Measurements from ENCODE around the gene KLK14.

The KLK14 gene, protein sequence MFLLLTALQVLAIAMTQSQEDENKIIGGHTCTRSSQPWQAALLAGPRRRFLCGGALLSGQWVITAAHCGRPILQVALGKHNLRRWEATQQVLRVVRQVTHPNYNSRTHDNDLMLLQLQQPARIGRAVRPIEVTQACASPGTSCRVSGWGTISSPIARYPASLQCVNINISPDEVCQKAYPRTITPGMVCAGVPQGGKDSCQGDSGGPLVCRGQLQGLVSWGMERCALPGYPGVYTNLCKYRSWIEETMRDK

DNA sequence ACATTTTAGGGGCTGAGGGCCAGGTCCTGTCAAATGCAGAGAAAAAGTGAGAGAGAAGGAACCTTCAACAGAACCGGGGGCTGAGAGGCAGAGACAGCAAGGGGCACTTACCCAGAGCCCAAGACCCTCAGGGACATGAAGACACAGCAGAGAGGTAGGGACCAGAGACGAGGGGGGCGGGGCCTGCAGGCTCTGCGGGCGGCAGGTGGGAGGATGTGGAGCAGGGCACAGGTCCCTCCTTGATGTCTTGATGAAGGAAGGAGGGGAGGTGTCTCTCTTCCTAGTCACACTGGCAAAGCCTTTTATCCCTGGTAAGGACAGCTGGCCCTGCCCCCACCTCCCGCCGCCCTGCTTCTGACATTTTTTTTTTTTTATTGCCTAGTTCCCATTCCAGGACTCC, at the start of gene KLK14:
KLK14 (minus strand) TSS at position 277 of the 400 bp plus-strand sequence; CDS start at position 4, 273 bp downstream.
- DNase-seq (ENCODE audit: low read depth in 2 of 2, low spot score in 1 of 2) = no peak

DNA sequence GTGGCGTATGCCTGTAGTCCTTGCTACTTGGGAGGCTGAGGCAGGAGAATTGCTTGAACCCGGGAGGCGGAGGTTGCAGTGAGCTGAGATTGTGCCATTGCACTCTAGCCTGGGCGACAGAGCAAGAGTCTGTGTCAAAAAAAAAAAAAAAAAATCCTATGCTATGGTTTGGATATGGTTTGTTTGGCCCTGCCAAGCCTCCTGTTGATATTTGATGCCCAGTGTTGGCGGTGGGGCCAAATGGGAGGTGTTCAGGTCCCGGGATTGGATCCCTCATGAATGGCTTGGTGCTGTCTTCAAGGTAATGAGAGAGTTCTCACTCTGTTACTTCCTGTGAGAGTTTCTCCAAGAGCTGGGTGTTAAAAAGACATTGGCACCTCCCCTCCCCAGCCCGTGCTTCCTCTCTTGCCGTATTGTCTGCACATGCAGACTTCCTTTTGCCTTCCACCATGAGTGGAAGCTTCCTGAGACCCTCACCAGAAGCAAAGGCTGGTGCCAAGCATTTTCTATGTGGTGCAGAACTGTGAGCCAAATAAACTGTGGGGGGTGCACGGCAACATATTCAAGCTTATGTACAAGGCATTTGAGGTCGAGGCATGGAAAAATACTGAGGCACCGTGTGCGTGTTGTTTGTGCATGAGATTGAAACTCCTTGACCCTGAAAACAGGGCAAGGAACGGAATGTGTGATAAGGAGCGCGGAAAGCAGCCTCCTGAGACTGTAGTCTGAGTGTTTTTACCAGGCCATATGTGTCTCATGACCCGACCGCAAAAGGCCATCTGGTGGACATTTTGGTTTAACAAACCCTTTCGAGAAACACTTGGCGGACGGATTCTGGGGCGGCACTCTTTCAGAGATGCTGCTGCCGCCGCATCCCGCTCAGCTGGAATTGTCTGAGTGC, 49.3 kb upstream of the KLK14 start:
- no peak for DNase-seq (ENCODE audit: low read depth in 2 of 2, low spot score in 1 of 2)

DNA sequence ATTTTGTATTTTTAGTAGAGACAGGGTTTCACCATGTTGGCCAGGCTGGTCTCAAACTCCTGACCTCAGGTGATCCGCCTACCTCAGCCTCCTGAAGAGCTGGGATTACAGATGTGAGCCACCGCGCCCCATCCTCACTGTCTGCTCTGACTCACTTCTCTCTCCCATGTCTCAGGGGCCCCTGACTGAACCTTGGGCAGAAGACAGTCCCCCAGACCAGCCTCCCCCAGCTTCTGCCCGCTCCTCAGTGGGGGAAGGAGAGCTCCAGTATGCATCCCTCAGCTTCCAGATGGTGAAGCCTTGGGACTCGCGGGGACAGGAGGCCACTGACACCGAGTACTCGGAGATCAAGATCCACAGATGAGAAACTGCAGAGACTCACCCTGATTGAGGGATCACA, 47.0 kb upstream of the KLK14 start:
- DNase-seq (ENCODE audit: low read depth in 2 of 2, low spot score in 1 of 2) = no peak

DNA sequence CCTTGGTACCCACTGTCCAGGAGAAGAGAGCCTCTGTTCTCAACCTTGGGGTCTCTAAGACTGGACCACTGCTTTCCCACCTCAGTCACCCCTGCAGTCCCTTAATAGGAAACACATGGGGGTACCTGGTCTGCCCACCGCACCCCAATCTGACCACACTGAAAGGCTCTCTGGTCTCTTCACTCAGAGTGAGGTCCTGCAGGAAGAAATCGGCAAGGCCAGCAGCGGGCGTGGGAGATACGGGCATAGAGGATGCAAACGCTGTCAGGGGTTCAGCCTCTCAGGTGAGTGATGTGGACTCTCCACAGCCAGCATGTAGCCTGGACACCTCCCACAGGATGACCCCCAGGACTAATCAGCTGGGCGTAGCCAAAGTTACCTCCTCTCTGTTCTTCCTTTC, 45.5 kb upstream of the KLK14 start:
- DNase-seq (ENCODE audit: low read depth in 2 of 2, low spot score in 1 of 2) = no peak

DNA sequence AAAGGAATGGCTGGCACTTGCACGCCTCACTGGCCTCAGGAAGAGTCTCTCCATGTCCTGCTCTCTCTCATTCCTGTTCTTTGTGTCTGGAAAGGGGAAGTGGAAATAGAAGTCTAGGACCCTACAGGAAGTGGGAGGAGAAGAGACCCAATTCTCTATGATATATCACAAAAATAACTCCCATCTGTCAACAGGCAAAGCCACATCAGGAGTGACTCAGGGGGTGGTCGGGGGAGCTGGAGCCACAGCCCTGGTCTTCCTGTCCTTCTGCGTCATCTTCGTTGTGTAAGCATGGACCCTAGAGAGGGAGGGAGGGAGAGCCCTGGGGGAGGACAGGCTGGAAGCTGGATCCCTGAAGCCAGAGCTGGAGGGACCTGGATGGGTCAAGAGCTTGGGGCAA, 45.1 kb upstream of the KLK14 start:
- DNase-seq (ENCODE audit: low read depth in 2 of 2, low spot score in 1 of 2) = no peak

DNA sequence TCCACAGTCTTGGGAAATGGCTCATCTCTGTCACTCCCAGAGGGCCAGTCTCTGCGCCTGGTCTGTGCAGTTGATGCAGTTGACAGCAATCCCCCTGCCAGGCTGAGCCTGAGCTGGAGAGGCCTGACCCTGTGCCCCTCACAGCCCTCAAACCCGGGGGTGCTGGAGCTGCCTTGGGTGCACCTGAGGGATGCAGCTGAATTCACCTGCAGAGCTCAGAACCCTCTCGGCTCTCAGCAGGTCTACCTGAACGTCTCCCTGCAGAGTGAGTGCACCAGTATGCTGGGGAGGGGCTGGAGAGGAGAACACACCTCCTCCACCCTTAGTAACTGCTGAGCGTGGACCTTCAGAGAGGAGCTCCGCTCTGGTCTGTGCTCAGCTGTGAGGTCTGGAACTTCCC, 44.3 kb upstream of the KLK14 start:
- DNase-seq (ENCODE audit: low read depth in 2 of 2, low spot score in 1 of 2) = no peak

DNA sequence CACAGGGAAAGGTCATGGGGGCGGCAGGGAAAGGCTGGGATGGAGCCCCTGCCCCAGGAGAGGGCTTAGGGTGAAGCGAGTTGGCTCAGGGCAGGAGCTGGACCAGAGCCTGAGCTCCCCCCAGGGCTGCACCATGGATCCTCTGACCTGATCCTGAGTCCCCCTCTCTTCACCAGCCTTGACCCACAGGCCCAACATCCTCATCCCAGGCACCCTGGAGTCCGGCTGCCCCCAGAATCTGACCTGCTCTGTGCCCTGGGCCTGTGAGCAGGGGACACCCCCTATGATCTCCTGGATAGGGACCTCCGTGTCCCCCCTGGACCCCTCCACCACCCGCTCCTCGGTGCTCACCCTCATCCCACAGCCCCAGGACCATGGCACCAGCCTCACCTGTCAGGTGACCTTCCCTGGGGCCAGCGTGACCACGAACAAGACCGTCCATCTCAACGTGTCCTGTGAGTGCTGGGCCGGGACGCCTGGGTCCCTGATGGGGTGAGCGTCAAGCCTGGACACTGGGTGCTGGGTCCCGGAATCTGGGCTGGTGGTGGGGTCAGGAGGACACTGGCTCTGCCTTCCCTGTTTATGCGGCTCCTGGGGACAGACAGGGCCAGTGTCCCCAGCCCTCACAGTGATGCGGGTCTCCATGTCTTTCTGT, 42.9 kb upstream of the KLK14 start:
- DNase-seq (ENCODE audit: low read depth in 2 of 2, low spot score in 1 of 2) = no peak

DNA sequence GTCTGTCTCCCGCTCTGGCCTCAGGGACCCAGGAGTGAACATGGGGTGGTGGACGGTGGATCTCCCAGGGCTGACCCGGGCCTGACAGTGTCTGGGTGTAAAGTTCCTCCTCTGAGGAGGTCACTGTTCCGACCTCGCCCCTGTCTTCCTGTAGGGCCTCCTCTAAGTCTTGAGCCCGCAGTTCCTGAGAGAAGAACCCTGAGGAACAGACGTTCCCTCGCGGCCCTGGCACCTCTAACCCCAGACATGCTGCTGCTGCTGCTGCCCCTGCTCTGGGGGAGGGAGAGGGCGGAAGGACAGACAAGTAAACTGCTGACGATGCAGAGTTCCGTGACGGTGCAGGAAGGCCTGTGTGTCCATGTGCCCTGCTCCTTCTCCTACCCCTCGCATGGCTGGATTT, 42.0 kb upstream of the KLK14 start, which contains the start of gene SIGLEC9:
SIGLEC9 (plus strand) TSS at position 178 of the 400 bp plus-strand sequence; CDS start at position 247, 69 bp downstream.
- no peak for DNase-seq (ENCODE audit: low read depth in 2 of 2, low spot score in 1 of 2)

DNA sequence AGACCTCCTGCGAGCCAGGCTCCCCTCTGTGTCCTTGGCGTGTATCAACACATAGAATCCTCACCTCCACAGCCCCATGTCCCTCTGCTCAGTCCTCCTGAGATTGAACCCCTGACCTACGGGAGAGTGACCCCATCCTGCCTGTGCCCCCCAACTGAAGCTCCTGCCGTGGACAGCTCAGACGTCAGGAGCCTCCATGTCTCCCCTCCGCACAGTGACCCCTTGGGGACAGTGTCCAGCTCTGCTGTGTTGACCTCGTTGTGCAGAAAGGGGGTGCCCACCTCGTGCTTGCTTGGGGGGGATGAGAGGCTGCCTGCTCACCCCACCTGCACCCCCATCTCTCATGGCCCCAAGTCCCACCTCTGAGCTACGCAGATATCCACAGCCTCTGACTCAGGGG, 41.5 kb upstream of the KLK14 start:
- DNase-seq (ENCODE audit: low read depth in 2 of 2, low spot score in 1 of 2) = no peak

DNA sequence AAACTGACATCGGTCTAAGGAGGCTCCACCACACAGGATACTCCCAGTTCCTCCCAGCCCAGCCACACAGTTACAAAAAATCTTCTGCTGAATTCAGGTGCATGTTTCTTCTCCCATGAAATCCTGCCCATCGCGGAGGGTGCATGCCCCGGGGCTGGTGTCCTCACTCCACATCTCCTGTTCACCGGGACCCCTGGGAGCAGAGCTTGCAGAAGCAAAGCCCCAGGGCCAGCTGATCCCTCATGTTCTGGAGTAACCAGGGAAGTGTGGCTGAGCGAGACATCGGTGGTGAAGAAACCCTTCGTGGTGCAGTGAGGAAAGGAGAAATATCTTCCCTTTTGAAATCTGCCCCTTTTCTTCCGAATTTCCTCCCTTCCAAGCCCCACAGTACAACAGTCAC, 41.1 kb upstream of the KLK14 start:
- DNase-seq (ENCODE audit: low read depth in 2 of 2, low spot score in 1 of 2) = no peak

DNA sequence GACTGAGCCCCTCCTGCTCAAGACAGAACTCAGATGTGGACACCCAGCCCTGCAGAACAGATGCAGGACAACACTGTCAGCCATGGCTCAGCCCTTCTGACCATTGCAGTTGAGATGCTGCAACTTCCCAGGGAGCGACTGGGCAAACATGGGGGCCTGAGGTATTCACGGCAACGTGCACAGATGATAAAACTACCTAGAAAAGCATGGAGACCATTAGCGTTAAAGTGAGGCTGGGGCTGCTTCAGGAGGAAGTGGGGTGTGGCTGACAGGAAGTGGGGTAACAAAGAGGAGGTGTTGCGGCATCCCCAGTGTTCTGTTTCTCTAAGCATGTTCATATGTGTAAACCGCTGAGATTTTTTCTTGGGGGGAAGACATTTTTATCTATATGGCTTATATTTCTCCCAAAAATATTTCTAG, 40.7 kb upstream of the KLK14 start:
- DNase-seq (ENCODE audit: low read depth in 2 of 2, low spot score in 1 of 2) = no peak

DNA sequence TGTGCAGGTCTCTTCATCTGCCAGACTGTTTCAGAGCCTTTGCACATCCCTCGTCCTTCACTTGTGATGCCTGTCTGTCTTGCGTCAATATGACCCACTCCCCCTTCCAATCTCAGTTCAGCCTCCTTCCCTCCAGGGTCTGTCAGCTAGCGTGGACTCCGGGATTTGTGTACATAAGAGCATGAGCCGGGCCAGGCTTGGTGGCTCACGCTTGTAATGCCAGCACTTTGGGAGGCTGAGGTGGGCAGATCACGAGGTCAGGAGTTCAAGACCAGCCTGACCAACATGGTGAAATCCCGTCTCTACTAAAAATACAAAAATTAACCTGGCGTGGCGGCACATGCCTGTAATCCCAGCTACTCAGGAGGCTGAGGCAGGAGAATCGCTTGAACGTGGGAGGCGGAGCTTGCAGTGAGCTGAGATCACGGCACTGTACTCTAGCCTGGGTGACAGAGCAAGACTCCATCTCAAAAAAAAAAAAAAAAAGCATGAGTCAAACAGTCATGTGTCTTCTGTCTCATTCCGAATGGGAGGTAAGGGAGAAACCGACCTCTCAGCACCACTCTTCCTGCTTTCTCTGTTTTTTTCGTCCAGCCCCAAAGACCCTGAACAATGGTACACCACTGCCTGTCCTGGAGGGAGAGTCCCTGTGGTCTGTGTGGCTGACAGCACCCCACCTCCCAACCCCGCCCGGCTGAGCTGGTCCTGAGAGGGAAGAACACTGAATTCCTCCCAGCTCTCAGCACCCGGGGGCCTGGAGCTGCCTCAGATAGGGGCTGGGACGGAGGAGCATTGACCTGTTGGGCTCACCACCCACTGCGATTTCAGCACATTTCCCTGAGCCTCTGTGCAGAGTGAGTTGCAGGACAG, 39.7 kb upstream of the KLK14 start:
- no peak for DNase-seq (ENCODE audit: low read depth in 2 of 2, low spot score in 1 of 2)

DNA sequence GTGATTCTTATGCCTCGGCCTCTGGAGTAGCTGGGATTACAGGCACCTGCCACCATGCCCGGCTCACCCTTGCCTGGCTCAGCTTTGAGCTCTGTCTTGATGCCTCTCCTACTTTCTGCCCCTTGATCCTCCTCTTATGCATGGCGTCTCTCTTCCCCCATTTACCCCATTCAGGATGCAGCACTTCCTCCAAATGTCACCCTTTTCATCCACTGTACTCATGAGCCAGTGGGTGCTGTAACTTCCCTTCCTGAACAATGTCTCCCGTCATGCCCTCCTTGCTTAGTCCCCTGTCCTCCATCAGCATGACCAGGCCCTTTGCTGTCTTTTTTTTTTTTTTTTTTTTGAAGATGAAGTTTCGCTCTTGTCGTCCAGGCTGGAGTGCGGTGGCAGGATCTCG, 38.6 kb upstream of the KLK14 start:
- DNase-seq (ENCODE audit: low read depth in 2 of 2, low spot score in 1 of 2) = no peak

DNA sequence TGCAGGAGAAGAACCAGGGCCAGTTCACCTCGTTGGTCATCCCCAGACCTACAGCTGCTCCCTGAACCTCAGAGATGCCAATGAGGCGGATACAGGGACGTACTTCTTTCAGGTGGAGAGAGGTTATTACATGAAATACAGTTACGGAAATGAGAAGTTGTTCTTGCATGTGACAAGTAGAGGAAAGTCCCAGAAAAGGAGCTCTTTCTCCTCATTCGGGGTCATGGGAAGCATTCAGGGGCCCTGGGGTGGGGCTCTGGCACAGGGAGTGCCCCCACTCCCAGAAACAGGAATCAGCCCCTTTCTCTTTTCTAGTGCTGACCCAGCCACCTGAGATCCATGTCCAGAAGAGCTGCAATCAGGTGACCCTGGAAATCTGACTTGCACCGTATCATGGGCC, 37.5 kb upstream of the KLK14 start:
- DNase-seq (ENCODE audit: low read depth in 2 of 2, low spot score in 1 of 2) = no peak

DNA sequence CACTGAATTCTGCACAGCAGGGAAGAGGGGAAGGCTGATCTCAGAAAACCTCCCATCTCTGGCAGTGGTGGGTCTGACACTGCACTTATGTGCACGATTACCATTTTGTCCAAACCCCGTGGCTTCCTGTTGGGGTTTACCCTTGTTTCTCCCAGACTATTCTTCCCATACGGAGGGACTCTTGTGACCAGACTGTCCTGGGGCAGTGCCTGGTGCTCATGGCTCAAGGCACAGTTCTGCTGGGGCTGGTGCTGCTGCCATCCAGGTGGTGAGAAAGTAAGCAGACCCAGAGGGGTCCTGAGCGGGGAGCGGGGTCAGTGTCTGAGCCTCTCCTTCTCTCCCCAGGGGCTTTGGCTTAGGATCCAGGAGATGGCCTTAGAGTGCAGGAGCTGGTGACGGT, 36.9 kb upstream of the KLK14 start:
- no peak for DNase-seq (ENCODE audit: low read depth in 2 of 2, low spot score in 1 of 2)

DNA sequence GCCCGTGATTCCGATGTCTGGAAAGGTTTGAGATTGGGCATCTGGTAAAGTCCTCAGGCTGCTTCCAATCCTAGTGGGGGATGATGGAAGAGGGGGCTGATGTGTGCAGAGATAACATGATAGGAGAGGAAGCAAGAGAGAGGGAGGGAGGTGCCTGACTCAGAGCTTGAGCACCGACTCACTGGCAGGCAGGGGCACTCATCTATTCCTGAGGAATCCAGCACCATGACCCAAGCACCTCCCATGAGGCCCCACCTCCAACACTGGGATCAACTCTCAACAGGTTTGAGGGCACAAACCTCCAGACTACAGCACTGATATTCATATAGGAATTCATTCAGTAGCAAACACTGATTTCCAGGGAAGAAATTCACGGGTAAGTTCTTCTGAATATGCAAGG, 36.4 kb upstream of the KLK14 start:
- DNase-seq (ENCODE audit: low read depth in 2 of 2, low spot score in 1 of 2) = no peak

DNA sequence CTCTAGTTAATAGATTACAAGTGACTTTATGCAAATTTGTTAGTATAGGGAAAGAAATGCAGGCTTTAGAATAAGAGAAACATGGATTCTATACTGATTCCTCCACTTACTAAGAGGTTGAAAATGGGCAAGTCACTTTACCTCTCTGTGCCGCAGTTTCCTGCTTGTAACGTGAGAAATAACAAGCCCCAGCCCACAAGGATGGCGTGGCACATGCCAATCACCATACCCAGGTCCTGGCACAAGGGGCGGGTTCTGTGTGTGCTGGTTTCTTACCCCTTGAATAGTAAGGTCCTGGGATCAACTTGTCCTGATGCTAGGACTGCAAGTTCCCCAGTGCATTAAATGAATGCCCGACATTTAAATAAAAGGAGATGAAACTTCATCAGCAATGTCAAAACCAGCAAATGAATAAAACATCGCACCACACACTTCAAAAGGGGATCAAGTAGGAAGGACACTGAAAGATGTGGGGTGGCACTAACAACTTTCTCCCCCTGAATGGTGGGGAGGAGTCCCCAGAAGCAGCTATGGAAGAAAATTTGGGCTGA, 34.1 kb upstream of the KLK14 start:
- DNase-seq (ENCODE audit: low read depth in 2 of 2, low spot score in 1 of 2) = no peak

DNA sequence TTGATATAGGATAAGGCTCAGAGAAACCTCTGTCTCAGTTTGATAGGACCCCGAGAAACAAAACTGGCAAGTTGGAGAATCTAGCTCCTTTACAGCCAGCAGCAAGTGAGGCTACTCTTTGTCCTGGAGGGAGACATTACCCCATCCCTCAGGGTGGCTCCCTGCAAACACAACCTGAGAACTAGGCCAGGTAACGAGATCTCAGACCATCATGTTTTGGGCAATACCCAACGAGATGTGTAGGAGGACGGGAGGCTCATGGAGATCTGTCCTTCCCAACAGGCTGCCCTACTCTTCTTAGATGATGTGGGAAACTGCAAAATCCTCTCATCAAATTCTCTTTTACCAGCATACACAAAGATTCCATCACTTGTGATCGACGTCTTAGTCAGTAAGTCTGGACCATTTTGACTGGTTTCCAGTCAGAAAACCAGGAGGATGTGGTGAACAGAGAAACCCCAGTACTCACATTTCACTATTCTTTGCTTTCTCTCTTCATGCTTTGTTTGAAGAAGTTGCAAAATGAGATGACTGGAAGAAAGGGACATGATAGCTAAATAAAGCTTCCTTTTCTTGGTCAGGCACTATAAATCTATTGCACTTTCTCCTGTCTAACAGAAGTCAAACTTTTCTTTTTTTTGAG, 31.5 kb upstream of the KLK14 start:
- DNase-seq (ENCODE audit: low read depth in 2 of 2, low spot score in 1 of 2) = no peak

DNA sequence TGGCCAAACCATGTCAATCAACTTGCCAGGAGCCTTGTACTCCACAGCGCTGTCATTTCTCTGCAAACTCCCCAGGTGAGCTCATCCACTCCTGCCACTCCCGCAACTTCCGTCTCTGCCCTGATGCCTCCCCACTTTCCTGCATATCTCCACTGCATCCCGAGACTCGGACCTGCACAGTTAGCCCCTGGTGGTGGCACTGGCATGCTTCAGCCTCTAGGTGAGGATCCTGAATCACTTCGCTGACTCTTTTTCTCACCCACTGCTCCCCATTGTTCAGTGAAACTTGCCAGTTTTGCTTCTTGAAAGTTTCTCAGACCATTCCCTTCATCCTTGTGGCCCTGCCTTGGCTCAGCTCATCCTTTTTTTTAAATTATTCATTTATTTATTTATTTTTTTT, 28.9 kb upstream of the KLK14 start:
- DNase-seq (ENCODE audit: low read depth in 2 of 2, low spot score in 1 of 2) = no peak

DNA sequence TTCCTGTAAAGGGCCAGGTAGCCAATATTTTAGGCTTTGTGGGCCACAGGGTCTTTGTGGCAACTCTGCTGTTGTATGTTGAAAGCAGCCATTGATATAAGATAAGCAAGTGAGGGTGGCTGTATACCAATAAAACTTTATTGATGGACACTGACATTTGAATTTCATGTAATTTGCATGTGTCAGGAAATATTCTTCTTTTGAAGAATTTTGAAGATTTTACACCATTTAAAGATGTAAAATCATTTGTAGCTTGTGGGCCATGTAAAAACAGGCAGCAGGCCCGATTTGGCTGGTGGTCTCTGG, 27.9 kb upstream of the KLK14 start:
- no peak for DNase-seq (ENCODE audit: low read depth in 2 of 2, low spot score in 1 of 2)

DNA sequence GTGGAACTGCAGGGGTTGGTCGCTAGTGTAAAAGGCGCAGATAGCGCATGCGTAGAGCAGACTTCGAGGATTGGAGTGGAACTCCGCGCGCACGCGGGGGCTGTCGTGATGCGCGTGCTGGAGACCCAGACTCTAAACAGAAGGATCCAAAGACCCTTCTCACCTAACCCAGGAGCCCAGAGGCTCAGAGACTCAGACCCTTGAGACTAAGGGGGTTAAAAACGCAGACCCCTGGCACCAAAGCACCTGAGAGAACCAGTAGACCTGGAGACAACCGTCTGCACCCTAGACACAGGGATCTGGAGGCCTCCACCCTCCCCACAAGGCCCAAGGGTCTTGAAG, 26.1 kb upstream of the KLK14 start:
- DNase-seq (ENCODE audit: low read depth in 2 of 2, low spot score in 1 of 2) = no peak

Data from stimulated activated CD8-positive, alpha-beta memory T cell treated with anti-CD3 and anti-CD28 coated beads, Interleukin-4, amount 100 ng/mL, for 1 hour (primary cell).